HG02885 (cell line): ENCODE data around the gene MKNK2.
"Not testable (repeated sequence)": the region's sequence is repeated elsewhere in the genome, so short reads cannot be mapped to it uniquely, and the experiment has no call there.

Experiments used
- ATAC-seq: cut with Tn5 transposase; IDR thresholded peaks from one replicate; pipeline ENCODE4 v1.9.1; 2021; ENCODE audit warnings: mild to moderate bottlenecking; ENCODE audit not compliant: unreplicated experiment, poor library complexity

The MKNK2 gene

DNA sequence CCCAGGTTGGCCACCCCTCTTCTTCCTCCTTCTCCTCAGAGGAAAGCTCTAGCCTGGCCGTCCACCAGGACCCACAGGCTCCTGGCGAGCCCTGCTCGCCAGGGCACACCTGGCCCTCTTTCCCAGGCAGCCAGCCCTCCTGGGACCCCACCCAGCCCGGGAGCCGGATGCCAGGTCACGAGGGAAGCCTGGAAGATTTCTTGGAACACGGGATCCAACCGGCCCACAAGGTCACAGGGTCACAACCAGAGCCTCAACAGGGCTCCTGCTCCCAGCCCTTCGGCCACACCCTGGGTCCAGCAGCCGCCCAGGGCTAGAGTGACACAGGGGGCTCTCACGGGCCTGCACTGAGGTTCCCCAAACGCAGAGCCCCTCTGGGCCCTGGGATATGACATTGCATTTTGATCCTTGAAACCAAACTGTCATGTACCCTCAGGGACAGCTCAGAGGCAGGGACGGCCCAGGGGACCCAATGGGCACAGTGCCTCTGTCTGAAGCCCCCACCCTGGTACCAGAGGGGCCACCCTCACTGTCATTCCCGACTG lies 5.5 kb downstream of the MKNK2 start:
- ATAC-seq = no peak

DNA sequence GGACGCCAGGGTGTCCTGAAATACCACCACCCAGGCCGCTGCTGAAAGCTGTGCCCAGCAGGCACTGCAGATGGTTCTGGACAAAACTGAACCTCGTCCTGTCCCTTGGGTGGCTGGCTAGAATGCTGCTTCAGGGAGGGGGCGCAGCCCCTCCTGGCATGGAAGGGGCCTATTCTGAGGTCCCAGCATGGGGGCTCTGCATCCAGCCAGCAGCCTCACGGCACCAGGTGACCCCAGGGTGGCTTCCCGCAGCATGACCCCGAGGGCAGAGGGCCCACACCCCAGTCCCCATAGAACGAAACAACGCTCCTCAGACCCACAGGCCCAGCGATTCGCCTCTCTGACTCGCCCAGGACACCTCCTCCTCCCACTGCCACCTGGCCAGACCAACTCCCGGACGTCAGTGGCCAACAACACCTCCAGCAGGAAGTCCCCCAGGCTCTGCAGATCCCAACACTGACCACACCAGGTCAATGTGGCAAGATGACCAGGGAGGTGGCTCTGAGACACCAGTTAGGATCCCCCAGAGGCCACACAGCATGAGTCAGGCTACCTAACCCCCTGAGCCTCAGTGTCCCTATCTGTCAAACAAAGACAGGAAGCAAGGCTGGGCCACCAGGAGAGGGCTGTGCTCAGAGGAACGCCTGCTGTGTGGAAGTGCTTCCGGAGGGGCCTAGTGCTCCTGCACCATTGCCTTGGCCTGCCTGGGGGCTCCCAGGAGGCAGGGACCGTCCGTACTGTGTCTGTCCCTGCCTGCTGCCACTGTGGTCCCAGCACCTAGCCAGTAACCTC lies 6.1 kb downstream of the MKNK2 start:
- no peak for ATAC-seq

DNA sequence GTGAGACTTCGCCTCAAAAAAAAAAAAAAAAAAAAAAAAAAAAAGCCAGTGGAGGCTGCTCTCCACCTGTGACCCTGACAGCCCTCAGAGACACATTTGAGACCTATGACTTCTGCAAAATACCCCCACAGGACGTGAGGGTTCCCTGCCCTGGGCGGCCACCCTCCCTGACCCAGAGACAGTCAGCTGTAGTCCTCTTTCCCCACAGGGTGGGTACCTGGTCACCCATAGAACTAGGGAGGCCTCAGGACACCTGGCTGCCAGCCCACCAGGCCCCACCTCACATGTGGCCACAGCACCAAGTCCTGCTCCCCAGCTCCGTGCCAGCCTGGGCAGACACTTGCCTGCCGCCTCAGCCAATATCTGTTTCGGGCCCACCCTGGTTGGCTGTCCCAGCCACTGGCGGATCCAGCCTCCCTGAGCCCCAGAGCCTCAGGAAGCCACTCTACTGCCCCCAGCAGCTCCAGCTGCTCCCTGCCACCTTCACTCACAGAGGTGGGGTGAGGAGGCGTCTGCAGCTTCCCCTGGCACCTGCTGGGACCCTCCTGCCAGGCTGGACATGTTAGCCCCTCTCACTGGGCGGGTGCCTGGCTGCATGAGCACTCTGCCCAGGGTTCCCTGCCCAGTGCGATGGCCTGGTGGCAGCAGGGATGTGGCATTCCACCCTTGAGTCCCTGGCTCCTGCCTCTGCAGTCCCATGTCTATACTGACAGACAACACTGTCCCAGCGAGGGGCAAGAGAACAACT lies 6.9 kb downstream of the MKNK2 start:
- no peak for ATAC-seq

DNA sequence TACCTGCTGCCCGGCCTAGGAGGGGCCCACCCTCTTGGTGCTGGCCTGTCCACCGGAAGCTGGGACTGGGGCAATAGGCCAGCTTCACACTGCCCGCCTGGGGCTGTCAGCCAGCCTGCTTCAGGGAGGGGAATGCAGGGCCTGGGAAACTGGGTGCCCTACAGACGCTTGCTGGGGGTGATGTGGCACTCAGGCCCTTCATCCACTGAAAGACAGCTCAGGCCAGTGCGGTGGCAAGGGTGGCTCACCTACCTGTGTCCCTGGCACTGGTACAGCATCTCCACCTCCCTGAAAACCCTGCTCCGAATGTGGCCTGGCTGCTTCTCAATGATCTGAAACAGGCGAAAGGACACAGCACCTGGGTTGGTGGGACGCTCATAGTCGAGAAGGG lies 7.8 kb downstream of the MKNK2 start:
- ATAC-seq = no peak

DNA sequence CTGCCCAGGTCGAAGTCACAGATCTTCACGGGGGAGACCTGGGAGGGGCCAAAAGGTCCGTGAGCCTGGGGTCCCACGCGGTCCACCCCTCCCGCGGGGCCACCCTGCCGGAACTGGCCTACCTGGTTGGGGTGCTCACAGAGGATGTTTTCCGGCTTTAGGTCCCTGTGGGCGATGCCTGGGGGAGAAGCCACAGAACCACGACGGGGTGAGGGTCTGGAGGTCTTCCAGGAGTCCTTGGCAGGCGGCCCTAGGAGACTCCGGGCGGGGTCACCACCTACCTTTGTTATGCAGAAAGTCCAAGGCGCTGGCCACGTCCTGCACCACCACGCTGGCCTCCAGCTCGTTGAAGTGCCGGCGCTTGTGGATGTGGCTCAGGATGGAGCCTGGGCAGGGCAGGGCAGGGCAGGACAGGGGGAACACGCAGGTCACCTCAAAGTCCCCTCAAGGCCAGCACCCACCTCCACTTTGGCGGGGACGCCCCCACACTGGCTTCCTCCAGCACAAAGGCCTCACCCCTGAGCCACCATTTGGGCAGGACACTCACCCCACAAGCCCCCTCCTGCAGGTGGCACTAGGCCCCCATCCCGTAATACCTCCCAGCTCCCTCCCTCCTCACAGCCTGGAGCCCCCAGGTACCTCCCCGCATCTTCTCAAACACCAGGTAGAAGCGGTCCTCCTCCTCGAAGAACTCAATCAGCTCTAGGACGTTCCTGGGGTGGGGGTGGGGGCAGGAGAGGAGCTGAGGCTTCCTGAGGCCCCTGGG lies 8.4 kb downstream of the MKNK2 start:
- ATAC-seq = no peak

DNA sequence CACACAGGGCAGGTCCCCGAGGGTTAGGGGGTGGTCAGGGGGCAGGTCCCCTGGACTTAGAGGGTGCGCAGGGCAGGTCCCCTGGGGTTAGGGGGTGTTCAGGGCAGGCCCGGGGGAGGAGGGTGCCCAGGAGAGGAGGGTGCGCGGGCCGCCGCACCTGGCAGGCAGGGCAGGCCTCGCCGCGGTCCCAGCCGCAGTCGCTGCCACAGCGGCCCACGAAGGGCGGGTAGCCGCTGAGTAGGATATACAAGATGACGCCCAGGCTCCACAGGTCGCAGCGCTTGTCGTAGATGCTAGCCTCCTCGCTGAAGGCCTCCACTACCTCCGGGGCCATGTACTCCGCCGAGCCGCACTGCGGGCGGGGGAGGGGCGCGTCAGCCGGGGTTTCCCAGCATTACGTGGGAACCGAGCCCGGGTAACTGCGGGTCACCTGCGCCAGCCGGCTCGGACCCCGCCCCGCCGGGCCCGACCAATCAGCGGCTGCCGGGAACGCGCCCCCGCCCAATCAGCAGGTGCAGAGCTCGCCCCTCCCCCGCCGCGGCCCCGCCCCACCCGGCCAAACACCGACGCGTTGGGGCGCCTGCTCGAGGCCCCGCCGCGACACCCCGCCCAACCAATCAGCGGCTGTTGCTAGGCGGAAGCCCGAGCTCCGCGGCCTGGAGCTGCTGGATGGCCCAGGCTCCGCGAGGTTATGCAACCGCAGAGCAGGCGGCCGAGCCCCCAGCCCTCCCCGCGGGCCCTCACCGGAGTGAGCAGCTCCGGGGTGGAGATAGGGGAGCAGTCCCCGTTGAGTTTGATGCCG lies 9.2 kb downstream of the MKNK2 start:
- peak; percentile 78 for ATAC-seq

DNA sequence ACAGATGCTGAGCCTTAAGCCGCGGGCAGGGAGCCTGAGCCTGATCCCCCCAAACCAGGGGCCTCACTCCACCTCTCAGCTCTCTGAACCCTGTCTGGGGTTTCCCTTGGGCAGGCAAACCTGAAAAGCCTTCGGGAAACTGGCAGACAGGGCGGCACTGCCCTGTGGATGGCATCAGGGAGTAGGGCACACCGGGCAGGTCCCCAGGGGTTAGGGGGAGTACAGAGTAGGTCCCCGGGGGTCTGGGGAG lies 9.7 kb downstream of the MKNK2 start:
- no peak for ATAC-seq

DNA sequence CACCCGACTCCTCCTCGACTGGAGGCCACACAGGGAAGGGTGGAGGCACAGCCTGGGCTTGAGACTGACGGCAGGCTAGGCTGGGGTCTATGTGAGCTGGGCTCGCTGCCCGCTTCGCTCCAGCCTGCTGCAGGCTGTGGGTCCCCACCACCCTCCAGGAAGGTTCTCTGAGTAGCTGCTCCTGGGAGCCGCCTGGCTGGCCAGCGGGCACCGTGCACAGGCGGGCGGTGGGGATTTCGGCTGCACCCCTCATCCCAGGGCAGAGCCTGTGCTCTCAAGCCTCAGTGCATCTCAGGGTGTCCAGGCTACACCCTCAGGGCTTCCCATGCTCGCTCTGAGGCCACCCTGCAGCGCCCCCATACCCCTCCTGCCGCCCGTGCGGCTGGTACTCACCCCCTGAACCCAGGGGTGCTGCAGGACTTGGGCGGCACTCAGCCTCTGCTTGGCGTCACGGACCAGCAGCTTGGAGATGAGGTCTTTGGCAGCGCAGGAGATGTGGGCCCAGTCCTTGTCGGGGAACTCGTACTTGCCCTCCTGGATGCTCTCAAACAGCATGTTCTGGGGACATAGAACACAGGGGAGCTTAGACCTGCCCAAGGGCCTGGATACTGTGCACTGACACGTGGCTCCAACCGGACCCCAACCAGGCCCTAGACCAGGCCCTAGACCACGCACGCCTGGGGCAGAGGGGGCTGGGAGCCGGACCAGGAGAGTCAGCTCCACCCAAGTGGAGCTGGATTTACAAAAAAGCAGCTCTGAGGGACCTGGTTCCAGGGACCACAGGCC lies 10.2 kb downstream of the MKNK2 start:
- ATAC-seq = no peak

DNA sequence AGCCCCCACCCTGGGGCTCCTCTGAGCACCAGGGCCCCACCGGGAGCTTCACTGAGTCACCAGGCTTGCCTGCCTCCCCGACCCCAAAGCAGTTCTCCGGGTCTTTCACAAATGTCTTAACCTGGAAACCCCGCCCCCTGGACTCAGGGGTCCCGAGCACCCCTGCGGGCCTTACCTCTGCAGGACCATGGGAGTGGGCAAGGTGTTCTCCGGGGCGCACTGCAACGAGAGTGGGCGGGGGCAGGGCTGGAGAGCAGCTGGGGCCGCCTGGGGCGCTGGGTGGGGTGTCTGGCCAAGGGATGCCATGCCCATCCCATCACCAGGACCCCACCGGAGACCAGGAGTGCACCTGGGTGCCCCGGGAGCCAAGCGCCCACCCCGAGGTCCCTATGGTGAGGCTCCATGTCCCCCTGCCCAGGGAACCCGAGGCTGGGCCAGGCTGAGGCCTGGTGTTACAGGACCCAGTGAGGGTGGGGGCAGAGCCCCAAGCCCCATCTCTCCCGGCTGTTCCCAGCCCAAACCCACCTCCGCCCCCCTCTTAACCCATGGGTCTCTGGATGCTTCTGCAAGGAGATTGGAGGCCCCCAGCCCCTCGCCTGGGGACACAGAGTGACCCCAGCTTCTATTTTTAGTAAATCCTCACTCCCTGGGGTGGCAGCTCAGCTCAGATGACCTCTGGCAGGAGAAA lies 10.9 kb downstream of the MKNK2 start:
- ATAC-seq = no peak

DNA sequence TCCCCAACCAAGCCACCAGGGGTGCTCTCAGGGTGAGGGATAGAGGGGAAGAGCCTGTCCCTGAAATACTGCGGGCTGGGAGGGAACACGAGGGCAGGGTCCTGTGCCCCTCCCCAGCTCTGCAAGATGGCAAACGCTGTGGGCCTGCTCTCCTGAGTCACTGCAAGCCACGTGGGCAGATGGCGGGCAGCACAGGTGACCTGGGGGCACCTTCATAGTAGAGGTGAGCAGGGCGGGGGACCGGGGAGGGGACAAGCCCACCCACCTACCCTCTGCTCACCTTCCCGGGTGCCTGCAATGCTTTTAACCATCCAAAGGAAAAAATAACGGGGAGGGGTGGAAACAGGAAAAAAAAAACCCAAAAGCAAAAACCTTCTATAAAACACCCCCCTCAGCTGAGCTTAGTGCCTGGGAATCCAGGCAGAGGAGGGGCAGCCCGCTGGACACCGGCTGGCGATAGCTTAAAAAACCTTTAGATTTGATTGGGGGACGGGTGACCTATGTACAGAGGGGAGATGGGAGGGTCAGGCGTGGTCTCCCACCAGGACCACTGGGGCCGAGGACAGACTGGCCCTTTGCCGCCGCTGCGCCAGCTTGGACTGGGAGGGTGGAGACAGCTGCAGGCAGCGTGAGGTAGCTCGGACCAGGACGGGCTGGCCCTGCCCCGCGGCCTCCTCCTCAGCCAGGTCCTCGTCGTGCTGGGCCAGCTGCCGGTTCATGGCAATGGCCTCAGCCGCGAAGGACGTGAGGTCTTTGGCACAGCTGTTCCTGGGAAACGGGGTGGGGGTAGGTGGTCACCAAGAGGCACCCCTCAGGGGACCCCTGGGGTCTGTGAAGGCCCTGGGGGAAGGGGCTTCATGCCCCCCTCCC lies 11.7 kb downstream of the MKNK2 start:
- no peak for ATAC-seq

DNA sequence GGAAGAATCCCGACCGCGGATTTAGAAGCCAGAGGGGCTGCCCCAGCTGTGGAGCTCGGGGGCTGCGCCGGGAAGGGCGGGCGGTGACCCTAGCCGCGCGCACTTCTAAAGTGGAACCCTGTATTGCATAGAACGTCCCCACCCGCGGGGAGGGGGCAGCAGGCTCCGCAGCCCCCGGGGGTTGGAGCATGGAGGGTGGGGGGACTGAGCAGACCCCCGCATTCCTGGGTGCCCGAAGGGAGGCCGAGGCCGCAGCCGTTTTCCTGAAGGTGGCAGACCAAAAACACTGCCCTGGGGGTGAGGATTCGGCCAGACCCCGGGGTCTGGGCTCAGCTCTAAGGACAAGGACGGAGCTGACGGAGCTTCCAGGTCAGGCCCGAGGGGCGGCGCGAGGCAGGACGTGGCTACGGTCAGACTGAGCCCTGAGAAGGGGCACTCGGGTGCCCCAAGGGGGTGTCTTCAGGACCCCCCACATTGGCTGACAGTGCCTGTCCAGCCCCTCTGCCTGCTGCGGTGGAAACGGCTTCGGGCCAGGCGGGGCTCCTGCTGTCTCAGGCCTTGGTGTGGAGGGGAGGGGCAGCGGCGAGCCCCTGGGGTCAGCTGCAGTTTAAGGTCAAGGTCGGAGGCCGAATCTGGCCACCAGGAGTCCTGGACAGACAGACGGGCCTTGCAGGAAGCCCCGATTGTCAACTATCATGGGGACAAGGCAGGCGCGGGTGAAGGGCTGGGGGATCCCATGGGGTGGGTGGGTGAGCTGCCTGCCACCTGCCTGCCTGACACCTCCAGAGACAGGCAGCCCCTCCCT lies 12.6 kb downstream of the MKNK2 start:
- ATAC-seq = no peak

DNA sequence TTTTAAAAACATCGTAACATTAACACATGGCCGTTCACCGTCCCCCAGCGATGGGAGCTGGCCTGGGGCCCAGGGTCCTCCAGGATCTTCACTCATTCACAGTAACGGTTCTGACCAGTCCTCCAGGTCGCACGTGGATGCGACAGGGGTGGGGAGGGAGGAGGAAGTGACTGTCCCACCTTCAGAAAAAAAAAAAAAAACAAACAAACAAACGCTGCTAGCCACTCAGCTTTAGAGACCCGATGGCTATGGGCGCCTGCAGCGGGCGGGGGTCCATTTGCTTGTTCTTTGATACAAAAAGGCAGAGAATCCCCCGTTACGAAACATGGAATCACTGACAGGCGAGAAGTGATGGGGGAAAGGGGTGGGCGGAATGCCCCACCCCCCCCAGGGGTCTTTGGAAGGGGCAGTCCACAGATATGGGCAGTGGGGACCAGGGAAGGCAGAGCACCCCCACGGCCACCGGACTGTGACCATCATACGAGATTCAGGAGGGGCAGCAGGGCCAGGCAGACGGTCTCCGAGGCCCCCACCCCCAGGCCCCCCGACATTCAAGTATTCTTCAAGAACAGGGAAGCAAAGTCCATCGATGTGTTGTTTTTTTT lies 13.3 kb downstream of the MKNK2 start:
- no peak for ATAC-seq

DNA sequence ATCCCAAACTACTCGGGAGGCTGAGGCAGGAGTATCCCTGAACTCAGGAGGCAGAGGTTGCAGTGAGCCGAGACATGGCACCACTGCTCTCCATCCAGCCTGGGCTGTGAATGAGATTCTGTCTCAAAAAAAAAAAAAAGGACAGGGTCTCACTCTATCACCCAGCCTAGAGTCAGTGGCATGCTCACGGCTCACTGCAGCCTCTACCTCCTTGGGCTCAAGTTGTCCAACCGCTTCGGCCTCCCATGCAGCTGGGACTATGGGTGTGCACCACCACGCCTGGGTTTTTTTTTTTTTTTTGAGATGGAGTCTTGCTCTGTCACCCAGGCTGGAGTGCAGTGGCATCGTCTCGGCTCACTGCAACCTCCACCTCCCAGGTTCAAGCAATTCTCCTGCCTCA lies 14.6 kb downstream of the MKNK2 start:
- no peak for ATAC-seq

DNA sequence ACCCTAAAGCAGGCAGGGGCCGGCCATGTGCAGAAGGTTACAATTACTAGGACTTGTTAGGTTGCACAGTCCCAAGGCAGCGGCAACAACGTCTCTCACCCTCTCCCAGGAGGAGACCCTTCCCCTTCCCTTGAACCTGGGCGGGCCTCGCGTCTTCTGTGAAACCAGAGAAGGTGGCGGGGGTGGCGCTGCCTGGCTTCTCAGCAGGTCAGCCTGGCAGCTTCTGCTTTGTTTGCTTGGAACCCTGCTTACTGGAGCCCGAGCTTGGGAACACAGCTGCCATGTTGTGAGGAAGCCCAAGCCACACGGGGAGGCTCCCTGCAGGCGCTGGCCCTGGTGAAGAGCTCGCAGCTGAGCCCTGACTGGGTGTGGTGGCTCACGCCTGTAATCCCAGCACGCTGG lies 15.5 kb downstream of the MKNK2 start:
- no peak for ATAC-seq

DNA sequence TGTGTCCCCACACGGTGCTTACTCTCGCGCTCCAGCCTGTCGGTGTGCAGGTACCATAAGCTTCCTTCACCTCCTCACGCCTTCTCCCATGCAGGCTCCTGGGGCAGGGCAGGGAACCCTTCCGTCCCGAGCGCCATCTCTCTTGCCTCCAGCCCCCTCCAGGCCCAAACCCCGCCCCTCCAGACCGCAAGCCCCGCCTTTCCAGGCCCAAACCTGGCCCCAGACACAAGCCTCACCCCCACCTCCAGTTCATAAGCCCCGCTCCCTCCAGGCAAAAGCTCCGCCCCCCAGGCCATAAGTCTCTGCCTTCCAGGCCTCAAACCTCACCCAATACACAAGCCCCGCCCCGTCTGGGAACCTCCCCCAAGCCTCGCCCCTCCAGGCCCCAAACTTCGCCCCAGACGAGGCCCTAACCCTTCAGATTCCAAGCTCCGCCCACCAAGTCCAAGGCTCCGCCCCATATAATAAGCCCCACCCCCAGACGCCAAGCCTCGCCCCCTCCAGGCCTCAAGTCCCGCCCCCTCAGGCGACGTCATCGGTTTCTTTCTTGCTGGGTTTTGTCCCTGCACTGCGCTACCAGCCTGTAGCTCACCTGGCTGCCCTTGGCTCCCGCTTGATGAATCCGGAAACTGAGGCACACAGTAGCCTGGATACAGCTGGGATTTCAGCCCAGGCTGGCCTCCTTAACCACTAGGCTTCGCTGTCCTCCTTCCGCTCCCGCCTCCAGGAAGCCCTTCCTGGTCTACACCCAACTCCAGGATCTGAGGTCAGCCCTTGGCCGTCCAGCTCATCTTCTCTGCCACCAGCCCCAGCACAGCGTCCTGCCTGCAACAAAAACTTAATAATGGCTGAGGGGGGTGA lies 16.1 kb downstream of the MKNK2 start:
- ATAC-seq = no peak

DNA sequence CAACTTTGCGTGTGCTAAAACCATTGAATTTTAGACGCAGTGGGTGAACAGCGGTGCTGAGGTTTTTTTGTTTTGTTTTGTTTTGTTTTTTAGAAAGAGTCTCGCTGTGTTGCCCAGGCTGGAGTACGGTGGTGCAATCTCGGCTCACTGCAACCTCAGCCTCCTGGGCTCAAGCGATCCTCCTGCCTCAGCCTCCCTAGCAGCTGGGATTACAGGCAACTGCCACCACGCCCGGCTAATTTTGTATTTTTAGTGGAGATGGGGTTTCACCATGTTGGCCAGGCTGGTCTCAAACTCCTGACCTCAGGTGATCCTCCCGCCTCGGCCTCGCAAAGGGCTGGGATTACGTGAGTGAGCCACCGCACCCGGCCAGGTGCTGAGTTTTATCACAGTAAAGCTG lies 16.8 kb downstream of the MKNK2 start:
- not testable (repeated sequence) for ATAC-seq
